Endothelial cell (in vitro differentiated cells): ENCODE measurements around the gene GCN1. TPM values are rescaled to one million over a fixed set of nuclear protein-coding genes. Genes with fewer than 3 reads are reported as not detected.

Source experiments
- DNase-seq: peaks from one replicate; pipeline ENCODE4 v3.0.0; 2021; ENCODE audit warnings: low spot score
- H3K27ac Mint-ChIP-seq: one replicate; pipeline ENCODE4 v1.8.0; 2021; ENCODE audit warnings: mixed read lengths, inconsistent platforms; ENCODE audit not compliant: unreplicated experiment
- H3K27me3 Mint-ChIP-seq: one replicate; pipeline ENCODE4 v1.8.0; 2021; ENCODE audit warnings: mild to moderate bottlenecking, moderate library complexity, mixed read lengths, inconsistent platforms; ENCODE audit not compliant: unreplicated experiment
- H3K36me3 Mint-ChIP-seq: one replicate; pipeline ENCODE4 v1.8.0; 2021; ENCODE audit warnings: mild to moderate bottlenecking, low read depth, mixed read lengths, inconsistent platforms; ENCODE audit not compliant: unreplicated experiment
- H3K4me1 Mint-ChIP-seq: one replicate; pipeline ENCODE4 v1.8.0; 2021; ENCODE audit warnings: mild to moderate bottlenecking, mixed read lengths, inconsistent platforms; ENCODE audit not compliant: unreplicated experiment
- H3K4me3 Mint-ChIP-seq: one replicate; pipeline ENCODE4 v1.8.0; 2021; ENCODE audit warnings: mild to moderate bottlenecking, mixed read lengths, inconsistent platforms; ENCODE audit not compliant: unreplicated experiment
- H3K9me3 Mint-ChIP-seq: one replicate; pipeline ENCODE4 v1.8.0; 2021; ENCODE audit warnings: mixed read lengths, inconsistent platforms; ENCODE audit not compliant: unreplicated experiment
- CTCF ChIP-seq: fragments of 200-600 bp; sonication (generic); IDR thresholded peaks from one replicate; pipeline ENCODE4 v1.5.0; 2021; ENCODE audit warnings: antibody characterized with exemption; ENCODE audit not compliant: unreplicated experiment
- total RNA-seq: library from RNA; stranded (reverse); fragmentation: NEBNext Ultra II Directional; extraction: Animal tissue kit (Norgen Biotek cat#: 25700); gene quantifications from one replicate; pipeline ENCODE4 v1.2.1, GENCODE V29; 2021; ENCODE audit not compliant: unreplicated experiment

Gene GCN1
- total RNA-seq, 1 donor from 2014 or later, result 54.0 TPM

GRCh38 chr12:120164293-120164692 is 30.2 kb downstream of the GCN1 start:
- peaks cover 5% of the 10 kb centered on the region for H3K27me3 Mint-ChIP-seq
- no peaks in the 10 kb centered on the region for H3K4me1 Mint-ChIP-seq
- DNase-seq, result no peak
- H3K27ac Mint-ChIP-seq, result no peak overlapping the region
- H3K4me3 Mint-ChIP-seq, result no peak overlapping the region
- H3K9me3 Mint-ChIP-seq, result no peaks in the 10 kb centered on the region
- no peak for TF ChIP-seq CTCF
- peaks cover 40% of the 10 kb centered on the region for H3K36me3 Mint-ChIP-seq

- no peak for TF ChIP-seq CTCF
- H3K27me3 Mint-ChIP-seq, result peaks cover 5% of the 10 kb centered on the region
- no peak for DNase-seq
- no peak overlapping the region for H3K27ac Mint-ChIP-seq
- no peaks in the 10 kb centered on the region for H3K9me3 Mint-ChIP-seq
- H3K4me3 Mint-ChIP-seq, result no peak overlapping the region
- H3K4me1 Mint-ChIP-seq, result no peaks in the 10 kb centered on the region
- H3K36me3 Mint-ChIP-seq, result peaks cover 39% of the 10 kb centered on the region
Measured at GRCh38 chr12:120162763-120163162, 31.8 kb downstream of the GCN1 start.

- Mint-ChIP-seq H3K27me3 (peaks cover 5% of the 10 kb centered on the region), H3K36me3 (peaks cover 48% of the 10 kb centered on the region)
Measured at GRCh38 chr12:120161852-120162251, 32.7 kb downstream of the GCN1 start.

GRCh38 chr12:120159509-120160237 is 34.8 kb downstream of the GCN1 start:
- Mint-ChIP-seq H3K27ac (no peak overlapping the region), H3K4me1 (no peaks in the 10 kb centered on the region), H3K27me3 (peaks cover 10% of the 10 kb centered on the region), H3K36me3 (peaks cover 60% of the 10 kb centered on the region), H3K9me3 (no peaks in the 10 kb centered on the region), H3K4me3 (peak overlapping the region; percentile 51)
- TF ChIP-seq CTCF, result no peak
- DNase-seq, result no peak

More at GRCh38 chr12:120161852-120162251, 32.7 kb downstream of the GCN1 start:
- DNase-seq, result no peak
- Mint-ChIP-seq H3K27ac (no peak overlapping the region), H3K4me1 (no peaks in the 10 kb centered on the region), H3K9me3 (no peaks in the 10 kb centered on the region), H3K4me3 (no peak overlapping the region)
- no peak for TF ChIP-seq CTCF

- Mint-ChIP-seq H3K4me1 (no peaks in the 10 kb centered on the region), H3K4me3 (no peak overlapping the region), H3K27ac (no peak overlapping the region), H3K36me3 (peaks cover 53% of the 10 kb centered on the region), H3K27me3 (peaks cover 5% of the 10 kb centered on the region), H3K9me3 (no peaks in the 10 kb centered on the region)
- no peak for DNase-seq
- TF ChIP-seq CTCF, result no peak
Measured at GRCh38 chr12:120158351-120158750, 36.2 kb downstream of the GCN1 start.
